GM12874 (cell line): Measurements from ENCODE around the gene VTI1B.

Experiments
- CTCF ChIP-seq: IDR thresholded peaks from 2 replicates; pipeline ENCODE4 v1.5.1; 2011; ENCODE audit warnings: low read depth, mild to moderate bottlenecking, control low read depth, low read length, moderate library complexity; ENCODE audit not compliant: insufficient read depth

Gene VTI1B

GRCh38 chr14:67674480-67675218 lies at the start of gene VTI1B:
Gene VTI1B (minus strand): TSS chr14:67674632. CDS start chr14:67674489, 143 bp downstream.
- TF ChIP-seq CTCF = no peak

GRCh38 chr14:67722293-67722692 lies 47.9 kb upstream of the VTI1B start:
- TF ChIP-seq CTCF = no peak

- no peak for TF ChIP-seq CTCF
These were observed 47.4 kb upstream of the VTI1B start for GRCh38 chr14:67721875-67722274.

GRCh38 chr14:67719866-67720265 lies 45.4 kb upstream of the VTI1B start:
- TF ChIP-seq CTCF = no peak

- TF ChIP-seq CTCF = no peak
These were observed 43.8 kb upstream of the VTI1B start for GRCh38 chr14:67718265-67718664.

GRCh38 chr14:67717048-67717447 lies 42.6 kb upstream of the VTI1B start:
- no peak for TF ChIP-seq CTCF

GRCh38 chr14:67710209-67710608 lies 35.8 kb upstream of the VTI1B start:
- TF ChIP-seq CTCF = no peak
